K562 (cell line): ENCODE data around the gene CSTPP1. TPM values are rescaled to one million over a fixed set of nuclear protein-coding genes. Genes with fewer than 3 reads are reported as not detected.

Experiments used
- CCAR2 ChIP-seq: fragments of 200-400 bp; formaldehyde crosslinking; IDR thresholded peaks from 2 replicates; pipeline ENCODE4 v1.6.1; 2017; ENCODE audit warnings: mild to moderate bottlenecking, low read depth, low read length
- CXXC5 ChIP-seq: fragments of 250-450 bp; sonication (Bioruptor Pico); IDR thresholded peaks from 2 replicates; pipeline ENCODE4 v1.8.0; 2022; ENCODE audit warnings: inconsistent platforms, mild to moderate bottlenecking, moderate library complexity
- DNMT1 ChIP-seq: fragments of 450-650 bp; IDR thresholded peaks from 2 replicates; pipeline ENCODE4 v1.6.1; 2016; ENCODE audit warnings: antibody characterized with exemption, mild to moderate bottlenecking
- ETS2 ChIP-seq: IDR thresholded peaks from 2 replicates; pipeline ENCODE4 v1.6.1; 2016; ENCODE audit warnings: borderline replicate concordance, missing genetic modification characterization, mild to moderate bottlenecking, moderate library complexity, missing compliant biosample characterization; ENCODE audit not compliant: poor library complexity, severe bottlenecking
- HLTF ChIP-seq: fragments of 450-650 bp; IDR thresholded peaks from 2 replicates; pipeline ENCODE4 v1.6.1; 2016
- LCOR ChIP-seq: sonication (generic); formaldehyde crosslinking; IDR thresholded peaks from 2 replicates; pipeline ENCODE4 v1.8.0; 2022; ENCODE audit warnings: mild to moderate bottlenecking, missing genetic modification reagents
- MAFF ChIP-seq: IDR thresholded peaks from 2 replicates; pipeline ENCODE4 v1.6.1; 2012; ENCODE audit warnings: low read length, improper control_type of control experiment
- NR2F6 ChIP-seq: fragments of 450-650 bp; formaldehyde crosslinking; IDR thresholded peaks from 2 replicates; pipeline ENCODE4 v1.4.0; 2020; ENCODE audit warnings: mild to moderate bottlenecking
- RB1 ChIP-seq: fragments of 450-650 bp; IDR thresholded peaks from 2 replicates; pipeline ENCODE4 v1.6.1; 2017; ENCODE audit warnings: low read depth, mild to moderate bottlenecking
- RBM34 ChIP-seq: fragments of 200-400 bp; formaldehyde crosslinking; IDR thresholded peaks from 2 replicates; pipeline ENCODE4 v1.6.1; 2018; ENCODE audit warnings: low read length, borderline replicate concordance; ENCODE audit not compliant: insufficient read depth
- RBM39 ChIP-seq: fragments of 200-400 bp; formaldehyde crosslinking; optimal IDR thresholded peaks from 2 replicates; pipeline ENCODE3; 2018; ENCODE audit warnings: low read depth, low read length
- ZNF12 ChIP-seq: sonication (generic); formaldehyde crosslinking; IDR thresholded peaks from 2 replicates; pipeline ENCODE4 v1.4.0; 2020; ENCODE audit warnings: mild to moderate bottlenecking, missing genetic modification reagents
- ZNF507 ChIP-seq: conservative IDR thresholded peaks from 2 replicates; pipeline ENCODE4 v1.6.1; 2017; ENCODE audit warnings: missing genetic modification characterization, missing compliant biosample characterization
- ZNF778 ChIP-seq: fragments of 450-650 bp; formaldehyde crosslinking; IDR thresholded peaks from 2 replicates; pipeline ENCODE4 v1.4.0; 2020; ENCODE audit warnings: mild to moderate bottlenecking, moderate library complexity
- polyA plus RNA-seq, 8 experiments: library from polyadenylated mRNA; depleted of rRNA in 4 of 8; stranded (reverse) in 5 of 8; unstranded in 3 of 8; fragments of >200 nt; fragmentation: Nextera tagmentation in 2 of 8; fragmentation: Illumina TruSeq in 1 of 8; extraction: Ambion mirVana in 2 of 8; extraction: Trizol in 1 of 8; gene quantifications; 2 replicates each; pipeline versions ENCODE4 v1.2.1 to v1.2.3, GENCODE V29; 2011 to 2014; ENCODE audit warnings: inconsistent platforms in 1 of 8, missing spikeins in 1 of 8
- total RNA-seq, 7 experiments: library from RNA; depleted of rRNA in 6 of 7; stranded (reverse); fragments of >200 nt in 6 of 7; fragmentation: Illumina TruSeq in 2 of 7; extraction: Trizol in 2 of 7; gene quantifications; 2 replicates each; pipeline versions ENCODE4 v1.2.1 to v1.2.3, GENCODE V29; 2011 to 2021; ENCODE audit warnings: low replicate concordance in 1 of 7
- TF ChIP-seq, protein P1 (sequence below), 2 experiments: IDR thresholded peaks in 1 of 2; conservative IDR thresholded peaks in 1 of 2; 2 replicates each; pipeline ENCODE4 v1.6.1; 2016; ENCODE audit warnings: low read depth in 2 of 2, mild to moderate bottlenecking in 1 of 2, missing compliant biosample characterization in 1 of 2, missing genetic modification characterization in 1 of 2, moderate library complexity in 1 of 2
- TF ChIP-seq, protein P2 (sequence below): fragments of 450-650 bp; formaldehyde crosslinking; conservative IDR thresholded peaks from 2 replicates; pipeline ENCODE4 v1.4.0; 2022; ENCODE audit warnings: mild to moderate bottlenecking, missing genetic modification characterization
- TF ChIP-seq, protein P3 (sequence below): fragments of 250-450 bp; sonication (Bioruptor Pico); IDR thresholded peaks from 2 replicates; pipeline ENCODE4 v1.4.0; 2020; ENCODE audit warnings: borderline replicate concordance
- TF ChIP-seq, protein P4 (sequence below): fragments of 250-450 bp; sonication (Bioruptor Pico); IDR thresholded peaks from 2 replicates; pipeline ENCODE4 v1.8.0; 2022; ENCODE audit warnings: inconsistent platforms

Gene CSTPP1
- total and polyA plus RNA-seq, 9 of the 15 experiments (the other 6 are each of a cell fraction or from before 2014, with no cell fraction given), result 6.5 to 17.8 (median 9.2) TPM

DNA sequence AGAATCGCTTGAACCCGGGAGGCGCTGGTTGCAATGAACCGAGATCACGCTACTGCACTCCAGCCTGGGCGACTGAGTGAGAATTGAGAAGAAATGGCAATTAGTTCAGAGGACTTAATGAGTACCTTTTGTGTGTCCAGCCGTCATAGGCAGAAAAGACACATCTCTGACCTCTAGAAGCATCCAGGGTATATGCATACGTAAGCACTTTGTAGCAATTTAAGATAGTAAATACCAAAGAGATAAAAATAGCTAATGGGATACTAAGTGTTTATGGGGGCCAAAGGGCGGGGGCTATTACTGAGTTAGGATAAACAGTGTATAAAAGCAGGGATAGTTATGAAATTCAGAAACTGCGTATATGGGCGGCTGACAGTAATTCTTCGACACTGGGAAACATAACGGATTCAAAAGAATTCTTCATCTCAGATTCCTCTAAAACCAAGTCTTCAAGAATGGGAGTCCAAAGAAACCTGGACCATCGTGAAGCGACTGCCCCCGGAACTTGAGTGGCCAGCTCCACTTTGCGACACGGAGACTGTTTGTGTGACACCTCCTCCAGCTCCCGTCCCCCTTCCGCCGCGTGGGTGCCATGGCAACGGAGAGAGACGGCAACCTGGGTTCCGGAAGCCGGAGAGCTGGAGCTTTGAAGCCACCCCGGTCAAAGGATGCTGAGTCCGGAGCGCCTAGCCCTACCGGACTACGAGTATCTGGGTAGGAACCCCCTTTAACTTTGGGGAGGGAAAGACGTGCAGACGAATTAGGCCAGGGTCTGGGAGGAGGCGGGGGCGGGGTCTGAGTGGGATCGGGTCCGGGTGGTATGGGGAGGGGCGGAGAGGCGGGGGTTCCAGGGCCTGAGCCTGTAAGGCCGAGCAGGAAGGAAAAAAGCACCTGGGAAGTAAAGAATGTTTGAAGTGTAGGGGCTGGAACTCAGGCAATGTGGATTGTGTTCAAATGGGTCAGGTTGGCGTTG, at the start of gene CSTPP1 (continued):
- TF ChIP-seq, protein P1, sequence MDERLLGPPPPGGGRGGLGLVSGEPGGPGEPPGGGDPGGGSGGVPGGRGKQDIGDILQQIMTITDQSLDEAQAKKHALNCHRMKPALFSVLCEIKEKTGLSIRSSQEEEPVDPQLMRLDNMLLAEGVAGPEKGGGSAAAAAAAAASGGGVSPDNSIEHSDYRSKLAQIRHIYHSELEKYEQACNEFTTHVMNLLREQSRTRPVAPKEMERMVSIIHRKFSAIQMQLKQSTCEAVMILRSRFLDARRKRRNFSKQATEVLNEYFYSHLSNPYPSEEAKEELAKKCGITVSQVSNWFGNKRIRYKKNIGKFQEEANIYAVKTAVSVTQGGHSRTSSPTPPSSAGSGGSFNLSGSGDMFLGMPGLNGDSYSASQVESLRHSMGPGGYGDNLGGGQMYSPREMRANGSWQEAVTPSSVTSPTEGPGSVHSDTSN (CRISPR knock-in tag; IDR thresholded peaks at IDR 0.05; ENCODE audit: low read depth), result no peak
- TF ChIP-seq, protein P1 (tag; conservative IDR thresholded peaks at IDR 0.05; ENCODE audit: low read depth), result no peak
- TF ChIP-seq CCAR2 (no peak), CXXC5 (CRISPR knock-in tag) (peak; percentile 65), ZNF778 (CRISPR knock-in tag) (no peak), RB1 (peak; percentile 85; the same call in 1 of the 2 replicates), ETS2 (no peak), HLTF (no peak), LCOR (CRISPR knock-in tag) (no peak), RBM39 (no peak), ZNF507 (tag) (no peak), ZNF12 (no peak), RBM34 (no peak), NR2F6 (CRISPR knock-in tag) (no peak), DNMT1 (no peak), MAFF (peak; percentile 74)
- TF ChIP-seq, protein P2, sequence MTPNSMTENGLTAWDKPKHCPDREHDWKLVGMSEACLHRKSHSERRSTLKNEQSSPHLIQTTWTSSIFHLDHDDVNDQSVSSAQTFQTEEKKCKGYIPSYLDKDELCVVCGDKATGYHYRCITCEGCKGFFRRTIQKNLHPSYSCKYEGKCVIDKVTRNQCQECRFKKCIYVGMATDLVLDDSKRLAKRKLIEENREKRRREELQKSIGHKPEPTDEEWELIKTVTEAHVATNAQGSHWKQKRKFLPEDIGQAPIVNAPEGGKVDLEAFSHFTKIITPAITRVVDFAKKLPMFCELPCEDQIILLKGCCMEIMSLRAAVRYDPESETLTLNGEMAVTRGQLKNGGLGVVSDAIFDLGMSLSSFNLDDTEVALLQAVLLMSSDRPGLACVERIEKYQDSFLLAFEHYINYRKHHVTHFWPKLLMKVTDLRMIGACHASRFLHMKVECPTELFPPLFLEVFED (CRISPR knock-in tag), result no peak
- TF ChIP-seq, protein P3, sequence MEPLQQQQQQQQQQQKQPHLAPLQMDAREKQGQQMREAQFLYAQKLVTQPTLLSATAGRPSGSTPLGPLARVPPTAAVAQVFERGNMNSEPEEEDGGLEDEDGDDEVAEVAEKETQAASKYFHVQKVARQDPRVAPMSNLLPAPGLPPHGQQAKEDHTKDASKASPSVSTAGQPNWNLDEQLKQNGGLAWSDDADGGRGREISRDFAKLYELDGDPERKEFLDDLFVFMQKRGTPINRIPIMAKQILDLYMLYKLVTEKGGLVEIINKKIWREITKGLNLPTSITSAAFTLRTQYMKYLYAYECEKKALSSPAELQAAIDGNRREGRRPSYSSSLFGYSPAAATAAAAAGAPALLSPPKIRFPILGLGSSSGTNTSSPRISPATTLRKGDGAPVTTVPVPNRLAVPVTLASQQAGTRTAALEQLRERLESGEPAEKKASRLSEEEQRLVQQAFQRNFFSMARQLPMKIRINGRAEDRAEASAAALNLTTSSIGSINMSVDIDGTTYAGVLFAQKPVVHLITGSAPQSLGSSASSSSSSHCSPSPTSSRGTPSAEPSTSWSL (CRISPR knock-in tag), result no peak
- TF ChIP-seq, protein P4, sequence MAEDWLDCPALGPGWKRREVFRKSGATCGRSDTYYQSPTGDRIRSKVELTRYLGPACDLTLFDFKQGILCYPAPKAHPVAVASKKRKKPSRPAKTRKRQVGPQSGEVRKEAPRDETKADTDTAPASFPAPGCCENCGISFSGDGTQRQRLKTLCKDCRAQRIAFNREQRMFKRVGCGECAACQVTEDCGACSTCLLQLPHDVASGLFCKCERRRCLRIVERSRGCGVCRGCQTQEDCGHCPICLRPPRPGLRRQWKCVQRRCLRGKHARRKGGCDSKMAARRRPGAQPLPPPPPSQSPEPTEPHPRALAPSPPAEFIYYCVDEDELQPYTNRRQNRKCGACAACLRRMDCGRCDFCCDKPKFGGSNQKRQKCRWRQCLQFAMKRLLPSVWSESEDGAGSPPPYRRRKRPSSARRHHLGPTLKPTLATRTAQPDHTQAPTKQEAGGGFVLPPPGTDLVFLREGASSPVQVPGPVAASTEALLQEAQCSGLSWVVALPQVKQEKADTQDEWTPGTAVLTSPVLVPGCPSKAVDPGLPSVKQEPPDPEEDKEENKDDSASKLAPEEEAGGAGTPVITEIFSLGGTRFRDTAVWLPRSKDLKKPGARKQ, result no peak
